GM23248 (cell line): ENCODE data around the gene CHTF18.

Source experiments
- EZH2 ChIP-seq: fragments of 200-600 bp; sonication (generic); IDR thresholded peaks from 2 replicates; pipeline ENCODE4 v1.6.1; 2018; ENCODE audit warnings: antibody characterized with exemption, mild to moderate bottlenecking; ENCODE audit not compliant: insufficient read depth, poor library complexity, severe bottlenecking
- EZH2phosphoT487 ChIP-seq: fragments of 200-600 bp; sonication (generic); IDR thresholded peaks from 2 replicates; pipeline ENCODE4 v1.6.1; 2018; ENCODE audit warnings: antibody characterized with exemption, moderate library complexity, mild to moderate bottlenecking, low read depth; ENCODE audit not compliant: insufficient read depth

DNA sequence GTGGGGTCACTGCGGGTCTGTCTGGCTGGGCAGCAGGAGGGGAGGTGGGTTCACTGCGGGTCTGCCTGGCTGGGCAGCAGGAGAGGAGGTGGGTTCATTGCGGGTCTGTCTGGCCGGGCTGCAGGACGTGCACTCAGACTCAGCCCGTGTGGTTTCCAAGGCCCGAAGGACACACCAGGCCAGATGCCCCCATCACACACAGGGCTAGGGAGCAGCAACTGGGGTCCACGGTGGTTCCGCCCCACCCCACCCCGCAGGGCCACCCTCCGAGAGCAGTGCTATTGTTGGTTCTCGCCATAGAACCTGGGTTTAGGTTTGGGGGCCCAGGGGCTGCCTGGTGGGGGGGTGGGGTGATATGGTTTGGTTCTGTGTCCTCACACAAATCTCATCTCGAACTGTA is 41.8 kb upstream of the CHTF18 start:
- no peak for TF ChIP-seq EZH2
- no peak for TF ChIP-seq EZH2phosphoT487
